Ovary (tissue), 3 donors: Measurements from ENCODE around the gene AGK.

Experiments used
- EP300 ChIP-seq: sonication (generic); formaldehyde crosslinking; IDR thresholded peaks from one replicate; pipeline ENCODE4 v1.6.1; 2017; ENCODE audit warnings: antibody characterized with exemption
- TF ChIP-seq, protein P1 (sequence below), 3 donors: fragments of 450-650 bp in 2 of 3; fragments of 200-600 bp in 1 of 3; IDR thresholded peaks; one replicate each; pipeline versions ENCODE4 v1.5.1 to v1.8.0; 2016 to 2022; ENCODE audit warnings: antibody characterized with exemption in 3 of 3, mild to moderate bottlenecking in 1 of 3
- donor health status: DM: no; HTN: no; CAD: no.

GRCh38 chr7:141563956-141564623 lies 12.9 kb downstream of the AGK start:
- TF ChIP-seq, protein P1, sequence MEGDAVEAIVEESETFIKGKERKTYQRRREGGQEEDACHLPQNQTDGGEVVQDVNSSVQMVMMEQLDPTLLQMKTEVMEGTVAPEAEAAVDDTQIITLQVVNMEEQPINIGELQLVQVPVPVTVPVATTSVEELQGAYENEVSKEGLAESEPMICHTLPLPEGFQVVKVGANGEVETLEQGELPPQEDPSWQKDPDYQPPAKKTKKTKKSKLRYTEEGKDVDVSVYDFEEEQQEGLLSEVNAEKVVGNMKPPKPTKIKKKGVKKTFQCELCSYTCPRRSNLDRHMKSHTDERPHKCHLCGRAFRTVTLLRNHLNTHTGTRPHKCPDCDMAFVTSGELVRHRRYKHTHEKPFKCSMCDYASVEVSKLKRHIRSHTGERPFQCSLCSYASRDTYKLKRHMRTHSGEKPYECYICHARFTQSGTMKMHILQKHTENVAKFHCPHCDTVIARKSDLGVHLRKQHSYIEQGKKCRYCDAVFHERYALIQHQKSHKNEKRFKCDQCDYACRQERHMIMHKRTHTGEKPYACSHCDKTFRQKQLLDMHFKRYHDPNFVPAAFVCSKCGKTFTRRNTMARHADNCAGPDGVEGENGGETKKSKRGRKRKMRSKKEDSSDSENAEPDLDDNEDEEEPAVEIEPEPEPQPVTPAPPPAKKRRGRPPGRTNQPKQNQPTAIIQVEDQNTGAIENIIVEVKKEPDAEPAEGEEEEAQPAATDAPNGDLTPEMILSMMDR (IDR thresholded peaks at IDR 0.05), result no peak
- TF ChIP-seq EP300, result no peak
